NB4 (cell line): ENCODE measurements around the gene CDH13.
A peak's percentile ranks its signal among the peaks of the same experiment; 100 is the strongest.

Experiments
- DNase-seq: peaks from one replicate; pipeline ENCODE4 v3.0.0; 2010; ENCODE audit warnings: low read depth
- H3K4me3 ChIP-seq: one replicate; pipeline ENCODE4 v1.5.1; 2011; ENCODE audit warnings: mild to moderate bottlenecking, low read depth, low read length, moderate library complexity
- CTCF ChIP-seq: IDR thresholded peaks from one replicate; pipeline ENCODE4 v1.5.1; 2012; ENCODE audit warnings: low read depth, low read length
- MAX ChIP-seq: IDR thresholded peaks from 2 replicates; pipeline ENCODE4 v1.6.1; 2011; ENCODE audit warnings: low read depth, low read length
- MYC ChIP-seq: IDR thresholded peaks from 2 replicates; pipeline ENCODE4 v1.6.1; 2011; ENCODE audit warnings: low read depth, low read length
- POLR2A ChIP-seq: IDR thresholded peaks from 2 replicates; pipeline ENCODE4 v1.6.1; 2011; ENCODE audit warnings: mild to moderate bottlenecking; ENCODE audit not compliant: insufficient read length; ENCODE audit errors: extremely low read depth

CDH13 gene

GRCh38 chr16:83603723-83604570 is 977.2 kb downstream of the CDH13 start:
- DNase-seq: no peak
- H3K4me3 ChIP-seq: no peak overlapping the region
- TF ChIP-seq MAX: no peak

- DNase-seq: peak; percentile 7
- TF ChIP-seq MAX (no peak), POLR2A (no peak), CTCF (no peak), MYC (no peak)
- H3K4me3 ChIP-seq: no peak overlapping the region
These were observed 979.8 kb downstream of the CDH13 start for GRCh38 chr16:83606486-83607030.

GRCh38 chr16:83609178-83609577 is 982.4 kb downstream of the CDH13 start:
- no peak for DNase-seq
- H3K4me3 ChIP-seq: no peak overlapping the region
- TF ChIP-seq POLR2A (no peak), MAX (no peak), CTCF (no peak), MYC (no peak)

GRCh38 chr16:83615141-83615952 is 988.6 kb downstream of the CDH13 start:
- no peak for TF ChIP-seq MAX
- no peak for TF ChIP-seq CTCF
- no peak for TF ChIP-seq POLR2A
- TF ChIP-seq MYC: no peak
- DNase-seq: no peak
- no peak overlapping the region for H3K4me3 ChIP-seq

GRCh38 chr16:83615953-83616350 is 989.2 kb downstream of the CDH13 start:
- DNase-seq: no peak
- no peak for TF ChIP-seq MAX
- no peak for TF ChIP-seq POLR2A
- no peak for TF ChIP-seq MYC
- TF ChIP-seq CTCF: no peak
- no peak overlapping the region for H3K4me3 ChIP-seq
